Measurements from ENCODE around the gene ITGAD.
A peak's percentile ranks its signal among the peaks of the same experiment; 100 is the strongest.
"Not testable (repeated sequence)": the region's sequence is repeated elsewhere in the genome, so short reads cannot be mapped to it uniquely, and the experiment has no call there.

ITGAD gene

DNA sequence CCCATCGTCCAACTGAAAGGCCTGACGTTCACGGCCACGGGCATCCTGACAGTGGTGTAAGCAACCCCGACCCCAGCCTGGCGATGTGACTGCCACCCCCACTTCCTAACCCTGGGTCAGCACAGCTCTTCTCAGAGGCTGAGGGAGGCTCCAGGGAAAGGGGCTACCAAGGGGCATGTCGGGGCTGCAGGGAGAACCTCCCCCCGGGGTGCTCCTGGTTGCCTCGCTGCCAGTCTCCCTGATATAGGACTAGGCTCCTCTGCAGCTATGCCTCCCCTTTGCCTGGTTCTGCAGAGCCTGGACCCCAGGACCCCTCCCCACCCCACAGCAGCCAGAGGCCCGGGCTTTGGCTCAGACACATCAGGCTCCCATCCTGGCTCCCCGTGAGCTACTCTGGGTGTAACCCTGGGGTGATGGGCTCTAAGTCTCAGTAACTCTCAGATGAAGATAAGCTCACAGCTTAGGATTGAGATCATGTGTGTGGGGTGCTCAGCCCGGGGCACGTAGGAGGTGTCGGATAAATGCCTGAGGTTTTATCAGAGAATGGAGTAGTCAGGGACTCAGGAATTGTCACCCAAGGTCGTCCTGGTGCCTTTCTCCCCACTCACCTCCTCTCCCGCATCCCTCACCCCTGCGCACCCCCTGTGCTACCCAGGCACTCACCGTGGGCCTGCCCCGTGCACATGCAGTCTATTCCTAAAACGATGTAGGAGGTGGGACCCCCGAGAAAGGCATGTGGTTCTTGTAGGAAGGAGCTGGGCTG lies 10.6 kb downstream of the ITGAD start:
- DNase-seq (ENCODE audit: low read depth in 2 of 2), result no peak

DNA sequence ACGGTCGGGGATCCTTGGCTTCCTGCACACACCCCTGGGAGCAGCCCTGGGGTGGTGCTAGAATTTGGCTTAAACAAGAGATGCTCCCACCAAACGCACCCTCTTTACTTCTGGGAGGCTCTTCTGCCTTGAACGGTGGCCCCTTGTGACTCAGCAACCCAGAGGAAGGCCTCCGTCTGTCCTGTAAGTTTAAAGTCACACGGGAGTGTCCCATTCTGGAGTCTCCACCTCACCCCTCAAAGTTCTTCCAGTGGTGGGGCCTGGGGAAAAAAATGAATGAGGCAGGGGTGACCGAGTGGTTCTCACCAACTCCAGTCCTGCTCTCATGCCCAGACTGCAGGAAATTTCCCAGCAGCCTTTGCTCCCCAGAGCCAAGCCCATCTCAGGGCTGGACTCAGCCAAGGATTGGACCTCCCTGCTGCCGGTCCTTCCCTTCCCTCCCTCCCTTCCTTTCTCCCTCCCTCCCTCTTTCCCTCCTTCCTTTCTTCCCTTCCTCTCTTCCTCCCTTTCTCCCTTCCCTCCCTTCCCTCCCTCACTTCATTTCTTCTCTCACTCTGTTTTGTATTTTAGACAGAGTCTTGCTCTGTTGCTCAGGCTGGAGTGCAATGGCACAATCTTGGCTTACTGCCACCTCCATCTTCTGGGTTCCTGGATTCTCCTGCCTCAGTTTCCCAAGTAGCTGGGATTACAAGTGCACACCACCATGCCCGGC lies 11.4 kb downstream of the ITGAD start:
- no peak for DNase-seq (ENCODE audit: low read depth in 2 of 2)

DNA sequence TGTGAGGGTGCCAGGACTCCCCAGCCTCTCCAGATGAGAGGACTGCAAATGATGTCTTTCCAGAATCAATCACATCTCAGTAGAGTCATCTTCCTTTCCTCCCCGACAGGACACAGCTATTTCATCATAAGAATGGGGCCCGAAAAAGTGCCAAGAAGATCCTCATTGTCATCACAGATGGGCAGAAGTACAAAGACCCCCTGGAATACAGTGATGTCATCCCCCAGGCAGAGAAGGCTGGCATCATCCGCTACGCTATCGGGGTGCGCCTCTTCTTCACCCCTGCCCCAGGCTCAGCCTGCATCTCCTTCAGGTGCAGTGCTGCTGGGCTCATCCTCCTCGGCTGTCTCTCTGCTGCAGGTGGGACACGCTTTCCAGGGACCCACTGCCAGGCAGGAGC lies 14.3 kb downstream of the ITGAD start:
- no peak for DNase-seq (ENCODE audit: low read depth in 2 of 2)

GRCh38 chr16:31409433-31409832 lies 16.3 kb downstream of the ITGAD start:
- DNase-seq (ENCODE audit: low read depth in 2 of 2), result no peak

DNA sequence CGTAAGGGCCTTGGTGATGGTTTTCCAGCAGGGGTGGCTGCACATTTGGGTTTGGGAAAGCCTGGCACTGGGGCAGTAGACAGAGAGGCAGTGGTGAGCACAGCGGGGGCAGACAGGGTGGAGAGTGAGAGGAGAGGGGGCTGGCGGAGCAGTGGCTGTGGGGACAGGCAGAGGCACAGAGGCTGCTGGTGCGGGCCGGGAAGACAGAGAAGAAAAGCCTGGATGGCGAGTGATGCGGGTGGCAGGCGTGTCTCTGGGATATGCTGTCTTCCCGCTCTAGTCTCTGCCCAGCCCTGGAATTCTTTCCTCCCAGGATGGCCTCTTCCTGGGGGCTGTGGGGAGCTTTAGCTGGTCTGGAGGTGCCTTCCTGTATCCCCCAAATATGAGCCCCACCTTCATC lies 16.9 kb downstream of the ITGAD start:
- DNase-seq (ENCODE audit: low read depth in 2 of 2), result no peak

- no peak for DNase-seq (ENCODE audit: low read depth in 2 of 2)
These were observed 18.1 kb downstream of the ITGAD start for GRCh38 chr16:31411024-31411844.

GRCh38 chr16:31412750-31413149 lies 19.6 kb downstream of the ITGAD start:
- DNase-seq (ENCODE audit: low read depth in 2 of 2), result no peak

- no peak for DNase-seq (ENCODE audit: low read depth in 2 of 2)
These were observed 20.2 kb downstream of the ITGAD start for GRCh38 chr16:31413381-31413780.

- no peak for DNase-seq (ENCODE audit: low read depth in 2 of 2)
These were observed 20.8 kb downstream of the ITGAD start for GRCh38 chr16:31413943-31414342.

- no peak for DNase-seq (ENCODE audit: low read depth in 2 of 2)
These were observed 21.6 kb downstream of the ITGAD start for GRCh38 chr16:31414706-31415105.

- DNase-seq (ENCODE audit: low read depth in 2 of 2), result no peak
These were observed 23.2 kb downstream of the ITGAD start for GRCh38 chr16:31416371-31416770.

- not testable (repeated sequence) for DNase-seq (ENCODE audit: low read depth in 2 of 2)
These were observed 23.9 kb downstream of the ITGAD start for GRCh38 chr16:31417036-31417435.

DNA sequence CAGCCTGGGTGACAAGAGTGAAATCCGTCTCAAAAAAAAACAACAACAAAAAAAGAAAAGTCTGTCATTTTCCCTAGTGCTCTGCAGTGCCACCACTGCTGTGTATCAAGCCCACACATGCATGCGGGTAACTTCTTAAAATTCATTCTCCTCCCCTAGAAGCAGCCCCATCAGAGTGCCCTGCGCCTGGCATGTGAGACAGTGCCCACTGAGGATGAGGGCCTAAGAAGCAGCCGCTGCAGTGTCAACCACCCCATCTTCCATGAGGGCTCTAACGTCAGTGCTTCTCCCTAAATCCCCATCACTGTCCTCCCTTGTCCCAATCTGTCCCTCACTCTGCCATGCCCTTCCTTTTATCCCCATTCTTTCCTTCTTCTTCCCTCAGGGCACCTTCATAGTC lies 24.8 kb downstream of the ITGAD start:
- DNase-seq (ENCODE audit: low read depth in 2 of 2), result no peak

DNA sequence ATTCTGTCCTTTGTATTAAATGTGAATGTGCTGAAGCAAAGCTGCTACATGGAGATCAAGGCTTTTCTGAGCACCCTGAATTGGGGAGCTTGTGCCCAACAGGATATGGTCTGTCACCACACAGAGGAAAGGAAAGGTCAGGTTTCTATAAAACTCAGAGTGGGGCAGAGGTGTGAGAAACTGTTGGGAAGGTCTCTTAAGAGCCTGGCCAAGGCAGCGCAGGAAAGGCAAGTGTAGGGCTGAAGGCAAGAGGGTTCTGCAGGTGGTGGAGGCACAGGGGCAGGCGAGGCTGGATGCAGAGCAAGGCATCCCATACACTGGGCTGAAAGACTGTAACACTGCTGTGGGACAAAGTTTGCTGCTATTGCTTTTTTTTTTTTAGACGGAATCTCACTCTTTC lies 26.9 kb downstream of the ITGAD start:
- DNase-seq (ENCODE audit: low read depth in 2 of 2), result no peak

DNA sequence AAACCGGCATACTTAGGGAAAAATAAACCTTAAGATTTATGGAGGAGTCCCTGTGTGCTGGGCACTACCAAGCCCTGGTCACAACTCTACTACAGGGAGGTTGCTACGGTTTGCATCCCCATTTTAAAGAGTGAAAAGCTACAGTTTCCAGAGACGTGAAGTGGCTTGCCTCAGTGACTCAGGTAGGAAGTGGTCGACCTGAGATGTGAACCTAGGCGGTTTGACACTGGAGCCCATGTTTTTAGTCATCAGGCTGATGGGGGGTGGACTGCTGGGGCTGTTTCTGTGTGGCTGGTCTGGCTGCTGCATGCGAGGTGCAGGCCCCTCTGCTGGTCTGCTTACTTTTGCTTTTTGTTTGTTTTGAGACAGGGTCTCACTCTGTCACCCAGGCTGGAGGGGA lies 28.5 kb downstream of the ITGAD start:
- DNase-seq (ENCODE audit: low read depth in 2 of 2), result peak; percentile 40 to 44

DNA sequence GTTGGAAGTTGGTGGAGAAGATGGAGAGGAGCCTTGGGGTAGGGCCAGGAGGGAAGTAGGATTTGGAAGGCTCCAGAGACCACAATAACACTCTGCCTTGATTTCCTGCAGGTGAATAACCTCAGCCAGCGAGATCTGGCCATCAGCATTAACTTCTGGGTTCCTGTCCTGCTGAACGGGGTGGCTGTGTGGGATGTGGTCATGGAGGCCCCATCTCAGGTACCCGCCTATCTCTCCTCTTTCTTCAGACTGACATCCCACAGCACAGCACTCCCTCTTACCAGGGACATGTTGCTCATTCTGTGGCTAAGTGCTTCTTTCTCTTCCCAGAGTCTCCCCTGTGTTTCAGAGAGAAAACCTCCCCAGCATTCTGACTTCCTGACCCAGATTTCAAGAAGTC lies 30.1 kb downstream of the ITGAD start:
- DNase-seq (ENCODE audit: low read depth in 2 of 2), result no peak

GRCh38 chr16:31423801-31424200 lies 30.7 kb downstream of the ITGAD start:
- DNase-seq (ENCODE audit: low read depth in 2 of 2), result no peak

DNA sequence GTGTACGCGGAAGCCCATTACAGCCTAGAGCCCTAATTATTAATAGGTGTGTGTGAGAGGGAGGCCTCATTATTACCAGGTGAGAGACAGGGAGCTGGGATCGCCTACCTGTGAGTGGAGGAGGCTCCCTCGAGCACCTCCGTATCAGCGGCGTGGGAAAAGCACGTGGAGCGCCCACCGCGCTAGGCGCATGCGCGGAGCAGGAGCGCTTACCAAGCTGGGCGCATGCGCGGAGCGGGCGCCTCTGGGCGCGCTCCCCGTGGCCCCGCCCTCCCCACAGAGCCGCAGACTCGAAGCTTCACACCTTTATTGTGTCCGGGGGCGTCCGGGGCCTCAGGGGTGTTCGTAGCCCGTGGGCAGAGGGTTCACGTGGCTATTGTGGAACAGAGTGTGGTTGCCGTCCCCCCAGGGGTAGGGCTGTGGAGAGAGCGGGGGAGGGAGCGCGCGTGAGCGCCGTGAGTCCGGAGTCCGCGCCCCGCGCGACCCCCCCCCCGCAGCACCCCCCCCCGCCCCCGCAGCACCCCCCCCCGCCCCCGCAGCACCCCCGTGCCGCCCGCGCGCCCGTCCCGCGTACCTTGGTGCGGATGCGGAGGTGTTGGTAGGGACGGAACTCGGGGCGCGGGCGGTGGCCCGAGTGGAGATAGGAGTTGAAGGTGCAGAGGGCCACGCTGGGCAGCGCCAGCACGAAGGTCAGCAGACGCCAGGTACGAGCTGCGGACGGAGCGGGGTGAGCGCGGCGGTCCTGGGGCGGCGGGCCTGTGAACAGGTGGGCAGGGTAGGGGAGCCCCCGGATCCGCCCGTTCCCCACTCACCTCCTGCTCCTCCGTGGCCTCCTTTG lies 34.5 kb downstream of the ITGAD start:
- peak; percentile 30 to 52 for DNase-seq (ENCODE audit: low read depth in 2 of 2)

DNA sequence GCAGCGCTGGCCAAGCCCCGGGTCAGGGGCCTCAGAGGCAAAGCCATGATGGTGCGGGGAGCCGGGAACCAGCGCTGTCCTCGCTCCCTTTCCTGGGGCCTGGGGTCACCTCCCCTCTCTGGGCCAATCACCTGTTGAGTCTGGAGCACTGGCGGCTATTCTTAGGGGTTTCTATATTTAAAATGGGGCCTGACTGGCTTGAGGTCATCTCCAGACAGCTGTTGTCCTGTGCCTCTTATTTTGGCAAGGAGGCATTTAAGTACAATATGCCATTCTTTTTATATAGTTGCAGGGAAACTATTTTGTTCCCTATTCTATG lies 35.1 kb downstream of the ITGAD start, which contains the start of gene COX6A2:
Gene COX6A2, minus strand, starts transcription at position 82 of the 319 bp plus-strand sequence. Its CDS starts 35 bp downstream, at position 47.
- DNase-seq (ENCODE audit: low read depth in 2 of 2), result no peak

- DNase-seq (ENCODE audit: low read depth in 2 of 2), result no peak
These were observed 35.6 kb downstream of the ITGAD start for GRCh38 chr16:31428638-31429247.

- no peak for DNase-seq (ENCODE audit: low read depth in 2 of 2)
These were observed 36.2 kb downstream of the ITGAD start for GRCh38 chr16:31429314-31429713.
